LNCAP (cell line): Measurements from ENCODE around the gene BRMS1.

ENCODE experiments used
- TF ChIP-seq, protein P1 (sequence below): fragments of 450-650 bp; IDR thresholded peaks from 2 replicates; pipeline ENCODE4 v1.5.1; 2017; ENCODE audit warnings: mild to moderate bottlenecking

The BRMS1 gene

GRCh38 chr11:66339686-66340483 lies 5.0 kb downstream of the BRMS1 start:
- TF ChIP-seq, protein P1, sequence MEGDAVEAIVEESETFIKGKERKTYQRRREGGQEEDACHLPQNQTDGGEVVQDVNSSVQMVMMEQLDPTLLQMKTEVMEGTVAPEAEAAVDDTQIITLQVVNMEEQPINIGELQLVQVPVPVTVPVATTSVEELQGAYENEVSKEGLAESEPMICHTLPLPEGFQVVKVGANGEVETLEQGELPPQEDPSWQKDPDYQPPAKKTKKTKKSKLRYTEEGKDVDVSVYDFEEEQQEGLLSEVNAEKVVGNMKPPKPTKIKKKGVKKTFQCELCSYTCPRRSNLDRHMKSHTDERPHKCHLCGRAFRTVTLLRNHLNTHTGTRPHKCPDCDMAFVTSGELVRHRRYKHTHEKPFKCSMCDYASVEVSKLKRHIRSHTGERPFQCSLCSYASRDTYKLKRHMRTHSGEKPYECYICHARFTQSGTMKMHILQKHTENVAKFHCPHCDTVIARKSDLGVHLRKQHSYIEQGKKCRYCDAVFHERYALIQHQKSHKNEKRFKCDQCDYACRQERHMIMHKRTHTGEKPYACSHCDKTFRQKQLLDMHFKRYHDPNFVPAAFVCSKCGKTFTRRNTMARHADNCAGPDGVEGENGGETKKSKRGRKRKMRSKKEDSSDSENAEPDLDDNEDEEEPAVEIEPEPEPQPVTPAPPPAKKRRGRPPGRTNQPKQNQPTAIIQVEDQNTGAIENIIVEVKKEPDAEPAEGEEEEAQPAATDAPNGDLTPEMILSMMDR, result no peak

DNA sequence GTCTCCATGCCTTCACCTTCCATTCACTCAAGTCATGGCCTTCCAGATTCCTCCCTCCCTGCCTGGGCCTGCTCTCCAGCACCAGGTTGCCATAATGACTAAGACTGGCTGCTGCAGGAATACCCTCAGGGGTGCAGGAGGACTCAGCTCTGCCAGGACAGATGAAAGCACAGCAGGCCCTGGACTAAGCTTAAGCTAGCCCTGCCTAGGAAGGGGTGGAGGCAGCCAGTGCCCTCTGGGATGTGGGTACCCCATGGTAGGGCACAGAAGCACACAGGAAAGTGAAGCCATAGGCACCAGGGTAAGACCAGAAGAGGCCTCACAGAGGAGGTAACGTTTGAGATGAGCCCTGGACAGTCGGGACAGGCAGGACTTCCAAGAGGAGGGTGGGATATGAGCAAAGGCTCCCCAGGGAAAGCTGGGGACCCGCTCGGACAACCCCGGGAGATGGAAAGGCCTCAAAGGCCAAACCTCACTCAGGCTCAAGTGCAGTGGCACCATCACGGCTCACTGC lies 5.7 kb downstream of the BRMS1 start:
- TF ChIP-seq, protein P1, result no peak

DNA sequence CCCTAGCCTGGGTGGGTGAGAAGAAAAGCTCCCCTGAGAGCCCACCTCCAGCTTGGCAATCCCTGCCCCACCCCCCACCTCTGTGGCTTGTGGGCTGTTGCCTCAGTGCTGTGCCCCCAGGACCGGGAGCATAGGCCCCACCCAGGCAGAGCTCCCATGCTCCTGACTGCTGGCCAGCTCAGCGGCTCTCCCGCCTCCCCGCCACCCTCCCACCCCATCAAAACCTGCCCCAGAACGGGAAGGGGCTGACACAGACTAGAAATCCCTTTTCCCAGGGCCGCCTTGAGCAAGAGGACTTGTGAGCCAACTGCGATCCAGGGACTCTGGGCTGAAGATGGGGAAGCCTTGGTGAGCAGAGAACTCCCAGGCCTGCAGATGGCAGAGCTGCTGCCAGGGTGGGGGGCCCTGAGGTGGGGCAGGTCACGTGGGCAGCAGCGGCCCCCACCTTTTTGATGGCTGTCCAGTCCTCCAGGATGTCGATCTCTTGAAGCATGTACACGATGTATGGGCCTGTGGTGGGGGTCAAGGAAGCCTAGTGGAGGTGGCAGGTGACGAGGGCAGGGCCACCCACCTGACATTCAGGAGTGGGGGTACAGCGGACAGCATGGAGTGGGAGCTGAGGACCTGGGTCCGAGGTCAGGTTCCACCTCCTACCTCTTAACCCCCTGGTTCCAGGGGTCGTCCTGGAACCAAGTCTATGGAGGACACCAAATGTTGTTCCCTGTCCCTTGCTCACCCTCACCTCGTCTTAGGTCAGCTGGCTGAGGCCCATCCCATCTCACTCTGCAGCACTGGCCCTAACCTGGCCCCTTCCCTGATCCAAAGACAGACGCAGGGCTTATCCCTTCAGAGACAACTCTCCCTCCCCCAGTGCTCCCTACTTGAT lies 6.4 kb downstream of the BRMS1 start:
- TF ChIP-seq, protein P1, result no peak

GRCh38 chr11:66337103-66337899 lies 7.6 kb downstream of the BRMS1 start:
- TF ChIP-seq, protein P1, result no peak

DNA sequence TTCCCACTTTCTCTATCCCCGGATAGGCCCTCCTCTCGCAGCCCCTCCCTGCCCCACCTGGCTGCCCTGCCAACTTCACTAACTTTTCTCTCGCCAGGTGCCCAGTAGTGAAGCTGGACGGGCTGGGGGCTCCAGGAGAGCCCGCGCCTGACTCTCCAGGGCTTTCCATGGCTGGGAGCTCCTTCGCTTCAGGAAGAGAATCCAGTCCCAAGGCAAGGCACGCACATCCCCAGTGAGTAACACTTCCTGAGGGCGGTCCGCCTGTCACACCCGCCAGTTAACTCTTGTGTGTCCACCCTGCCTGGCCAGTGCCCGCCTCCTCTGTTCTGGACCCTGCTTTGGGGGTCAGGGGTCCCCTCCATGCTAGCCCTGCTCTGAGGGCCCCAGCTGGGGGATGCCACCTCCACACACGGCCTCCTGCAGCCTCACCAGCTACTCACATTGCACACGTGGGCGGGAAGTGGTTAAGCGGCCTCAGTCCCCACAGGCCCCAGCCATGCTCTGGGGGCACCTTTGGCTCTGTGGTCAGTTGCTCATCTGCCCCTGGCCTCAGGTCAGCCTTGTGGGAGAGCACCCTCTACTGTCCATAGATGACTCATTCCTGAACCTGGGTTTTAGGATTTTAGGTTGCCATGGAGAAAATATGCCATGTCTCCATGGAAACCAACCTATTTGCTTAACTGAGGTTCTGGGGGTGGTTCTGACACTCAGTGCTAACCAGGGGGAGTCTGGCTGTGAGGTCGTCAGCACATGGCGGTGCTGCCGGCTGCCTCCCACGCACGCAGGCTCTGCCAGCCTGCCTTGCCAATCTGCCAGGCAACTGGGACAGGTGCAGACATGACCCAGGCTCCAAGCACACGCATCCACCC lies 8.4 kb downstream of the BRMS1 start, which contains the start of gene RIN1:
TSS of gene RIN1 (minus strand) at position 201 of the 869 bp plus-strand sequence. CDS start at position 169, 32 bp downstream.
- TF ChIP-seq, protein P1, result peak; percentile 41; the same call in 1 of the 2 replicates

DNA sequence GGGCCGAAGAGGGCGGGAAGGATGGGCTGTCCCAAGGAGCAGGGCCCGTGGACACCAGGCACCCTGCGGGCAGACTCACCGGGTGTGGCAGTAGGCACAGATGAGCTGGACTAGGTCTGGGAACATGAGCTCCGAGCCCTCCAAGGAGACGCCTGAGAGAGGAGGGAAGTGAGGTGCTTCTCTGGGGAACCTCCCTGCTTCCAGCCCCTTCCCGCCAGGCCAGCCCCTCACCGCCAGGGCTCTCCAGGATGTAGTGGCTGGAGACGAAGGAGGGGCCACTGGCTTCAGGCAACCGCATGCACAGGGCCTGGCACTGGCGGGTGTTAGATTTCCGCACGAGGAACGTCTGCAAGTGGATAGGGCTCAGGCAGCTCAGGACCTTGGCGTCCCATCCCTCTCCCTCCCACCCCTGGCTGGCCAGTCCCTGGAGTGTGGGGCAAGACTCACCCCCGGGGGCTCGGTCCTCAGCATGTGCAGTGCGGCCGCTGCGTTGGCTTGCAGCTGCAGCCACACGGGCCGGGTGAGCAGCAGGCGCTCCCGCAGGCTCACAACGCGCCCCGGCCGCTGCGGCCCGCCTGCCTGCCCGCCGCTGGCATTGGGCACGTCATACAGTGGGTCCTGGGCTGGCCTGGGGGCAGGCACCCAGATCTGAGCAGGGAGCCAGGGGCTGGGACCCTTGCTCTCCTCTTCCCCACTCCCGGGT lies 9.2 kb downstream of the BRMS1 start:
- TF ChIP-seq, protein P1, result no peak
